GM19043 (cell line): ENCODE results near the gene CDH23.

Experiments used
- ATAC-seq: cut with Tn5 transposase; IDR thresholded peaks from one replicate; pipeline ENCODE4 v1.9.1; 2021; ENCODE audit warnings: low read depth; ENCODE audit not compliant: unreplicated experiment

The CDH23 gene

GRCh38 chr10:71554671-71555070 is 158.0 kb downstream of the CDH23 start:
- ATAC-seq: no peak

- ATAC-seq: no peak
These were observed 158.5 kb downstream of the CDH23 start for GRCh38 chr10:71555087-71555723.

GRCh38 chr10:71555724-71556119 is 159.0 kb downstream of the CDH23 start:
- no peak for ATAC-seq

- ATAC-seq: no peak
These were observed 162.3 kb downstream of the CDH23 start for GRCh38 chr10:71558991-71559390.

GRCh38 chr10:71561003-71561574 is 164.4 kb downstream of the CDH23 start:
- no peak for ATAC-seq

GRCh38 chr10:71562181-71562580 is 165.5 kb downstream of the CDH23 start:
- ATAC-seq: no peak

- no peak for ATAC-seq
These were observed 166.2 kb downstream of the CDH23 start for GRCh38 chr10:71562904-71563303.

GRCh38 chr10:71564194-71564820 is 167.6 kb downstream of the CDH23 start:
- ATAC-seq: no peak

- no peak for ATAC-seq
These were observed 168.7 kb downstream of the CDH23 start for GRCh38 chr10:71565284-71566000.

- ATAC-seq: no peak
These were observed 170.3 kb downstream of the CDH23 start for GRCh38 chr10:71567006-71567405.

GRCh38 chr10:71568896-71569492 is 172.3 kb downstream of the CDH23 start:
- ATAC-seq: no peak

GRCh38 chr10:71569775-71570588 is 173.3 kb downstream of the CDH23 start:
- ATAC-seq: no peak

- ATAC-seq: no peak
These were observed 174.9 kb downstream of the CDH23 start for GRCh38 chr10:71571460-71572175.

- no peak for ATAC-seq
These were observed 176.2 kb downstream of the CDH23 start for GRCh38 chr10:71572962-71573361.

- no peak for ATAC-seq
These were observed 177.1 kb downstream of the CDH23 start for GRCh38 chr10:71573562-71574518.

GRCh38 chr10:71575451-71575850 is 178.7 kb downstream of the CDH23 start:
- no peak for ATAC-seq

GRCh38 chr10:71575934-71576801 is 179.4 kb downstream of the CDH23 start:
- ATAC-seq: no peak

- no peak for ATAC-seq
These were observed 180.1 kb downstream of the CDH23 start for GRCh38 chr10:71576842-71577241.
